A549 treated with CpdA at 1 μM for 4 hours (cell line): ENCODE measurements around the gene PRICKLE2. TPM values are rescaled to one million over a fixed set of nuclear protein-coding genes. Genes with fewer than 3 reads are reported as not detected.

Source experiments
- total RNA-seq: library from RNA; stranded (reverse); fragments of 200-300 nt; extraction: Qiagen RNA extraction; gene quantifications from 5 replicates; pipeline ENCODE4 v1.2.3, GENCODE V29; 2022; ENCODE audit warnings: low read depth

PRICKLE2 gene
- total RNA-seq, result 1.9 to 3.4 TPM (median 2.1 TPM) in 5 replicates

GRCh38 chr3:64224826-64225610, at the start of gene PRICKLE2:
Gene PRICKLE2, minus strand, starts transcription at chr3:64225466. Its CDS starts 26,539 bp downstream, at chr3:64198927.

Other genes with a start within 250 kb of the PRICKLE2 start
- 75.9 to 83.2 TPM (median 78.9 TPM) in 5 replicates for gene PSMD6, start 202.0 kb downstream of the PRICKLE2 start, total RNA-seq